Lung microvascular endothelial cell (primary cell): ENCODE measurements around the gene CHD1. TPM values are rescaled to one million over a fixed set of nuclear protein-coding genes. Genes with fewer than 3 reads are reported as not detected.

Source experiments
- DNase-seq, 2 donors: peaks; one replicate each; pipeline versions ENCODE4 v3.0.0 to v3.0.0-alpha.2; 2010; ENCODE audit warnings: low read depth in 2 of 2
- total RNA-seq: library from RNA; depleted of rRNA; stranded (reverse); fragments of >200 nt; gene quantifications from 2 replicates; pipeline ENCODE4 v1.2.1, GENCODE V29; 2014

The CHD1 gene
- total RNA-seq, 1 donor from 2014 or later, result 47.8 TPM

DNA sequence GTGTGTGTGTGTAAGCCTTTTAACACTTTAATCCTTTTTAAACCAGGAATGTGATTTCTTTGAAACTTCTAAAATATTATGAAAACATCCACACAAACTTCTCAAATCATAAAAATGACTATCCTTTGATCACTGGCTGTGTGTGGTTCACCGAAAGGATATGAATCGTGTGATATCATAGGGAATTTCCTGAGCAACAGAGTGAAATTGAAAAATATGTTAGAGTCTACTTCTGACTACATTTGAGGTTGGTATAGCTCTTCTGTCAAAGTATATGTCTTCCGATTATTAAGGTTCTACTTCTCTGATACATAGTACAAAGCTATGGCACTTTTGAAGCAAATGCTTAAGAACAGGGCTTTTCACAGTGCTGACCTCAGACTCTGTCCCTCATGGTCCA is 115.1 kb downstream of the CHD1 start:
- DNase-seq, result no peak

- DNase-seq, result no peak
Observed at GRCh38 chr5:98810206-98810605, 118.6 kb downstream of the CHD1 start.

DNA sequence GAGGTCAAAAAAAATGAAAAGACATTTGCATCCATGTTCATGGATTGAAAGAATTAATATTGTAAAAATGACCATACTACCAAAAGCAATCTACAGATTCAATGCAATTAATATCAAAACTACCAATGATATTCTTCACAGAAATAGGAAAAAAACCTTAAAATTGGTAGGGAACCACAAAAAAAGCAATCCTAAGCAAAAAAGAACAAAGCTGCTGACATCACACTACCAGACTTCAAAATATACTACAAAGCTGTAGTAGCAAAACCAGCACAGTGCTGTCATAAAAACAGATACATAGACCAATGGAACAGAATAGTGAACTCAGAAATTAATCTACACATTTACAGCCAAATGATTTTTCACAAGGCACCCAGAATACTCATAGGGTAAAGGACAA is 121.0 kb downstream of the CHD1 start:
- no peak for DNase-seq

- DNase-seq, result no peak
Observed at GRCh38 chr5:98805070-98805469, 123.7 kb downstream of the CHD1 start.

DNA sequence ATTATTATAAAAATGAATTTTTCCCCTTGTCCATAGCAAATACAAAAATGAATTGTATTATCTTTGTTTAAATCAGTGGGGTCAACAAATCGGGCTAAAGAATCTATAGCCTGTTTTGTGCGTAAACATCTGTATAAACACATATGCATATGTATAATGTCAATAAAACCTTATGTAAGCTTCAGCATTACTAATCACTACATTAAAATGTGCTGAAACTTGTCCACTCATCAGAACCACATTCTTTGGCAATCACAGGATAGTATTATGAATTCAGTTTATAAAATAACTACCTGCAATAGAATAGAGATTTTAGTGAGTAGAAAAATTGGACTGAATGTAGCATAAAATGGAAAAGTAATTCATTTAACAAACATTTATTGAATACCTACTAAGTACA is 124.7 kb downstream of the CHD1 start:
- no peak for DNase-seq

Other genes starting within 250 kb of the CHD1 start
- 6.3 and 7.0 TPM in 2 replicates for gene RGMB, start 155.3 kb downstream of the CHD1 start, total RNA-seq